Natural killer cell (primary cell): Measurements from ENCODE around the gene RPRD1B. TPM values are rescaled to one million over a fixed set of nuclear protein-coding genes. Genes with fewer than 3 reads are reported as not detected.

Source experiments
- ATAC-seq, 3 donors: fragments of 150-1000 bp in 2 of 3; fragments of 200-7000 bp in 1 of 3; cut with Tn5 transposase; 1 replicate in 1 of 3; 2 replicates in 2 of 3; pipeline ENCODE4 v1.10.0; 2021; ENCODE audit warnings: mild to moderate bottlenecking in 2 of 3, moderate library complexity in 2 of 3
- DNase-seq, 2 donors: peaks; one replicate each; pipeline versions ENCODE4 v3.0.0 to v3.0.0-alpha.2; 2013 to 2021; ENCODE audit warnings: mixed read lengths in 1 of 2
- H3K27ac ChIP-seq: one replicate; pipeline ENCODE4 v1.5.1; 2013; ENCODE audit warnings: mild to moderate bottlenecking, low read length
- H3K27me3 ChIP-seq: one replicate; pipeline ENCODE4 v1.6.1; 2013; ENCODE audit warnings: low read length; ENCODE audit not compliant: control insufficient read depth, insufficient read depth
- H3K36me3 ChIP-seq: one replicate; pipeline ENCODE4 v1.6.1; 2013; ENCODE audit warnings: low read length; ENCODE audit not compliant: control insufficient read depth, insufficient read depth
- H3K4me1 ChIP-seq: one replicate; pipeline ENCODE4 v1.6.1; 2013; ENCODE audit warnings: low read length; ENCODE audit not compliant: control insufficient read depth, insufficient read depth
- H3K4me3 ChIP-seq: one replicate; pipeline ENCODE4 v1.5.1; 2013; ENCODE audit warnings: low read length
- H3K9me3 ChIP-seq: one replicate; pipeline ENCODE4 v1.6.1; 2013; ENCODE audit warnings: low read length; ENCODE audit not compliant: control insufficient read depth, insufficient read depth
- H3K27ac Mint-ChIP-seq, 2 donors: one replicate each; pipeline ENCODE4 v1.8.0; 2022; ENCODE audit warnings: mild to moderate bottlenecking in 2 of 2, mixed read lengths in 2 of 2, moderate library complexity in 1 of 2
- H3K27me3 Mint-ChIP-seq, 2 donors: one replicate each; pipeline ENCODE4 v1.8.0; 2022; ENCODE audit warnings: low read depth in 2 of 2, mixed read lengths in 2 of 2
- H3K36me3 Mint-ChIP-seq: one replicate; pipeline ENCODE4 v1.8.0; 2022; ENCODE audit warnings: mixed read lengths
- H3K4me1 Mint-ChIP-seq, 2 donors: one replicate each; pipeline ENCODE4 v1.8.0; 2022; ENCODE audit warnings: mixed read lengths in 2 of 2
- H3K4me3 Mint-ChIP-seq: one replicate; pipeline ENCODE4 v1.8.0; 2022; ENCODE audit warnings: mild to moderate bottlenecking, moderate library complexity, mixed read lengths
- H3K9me3 Mint-ChIP-seq, 2 donors: one replicate each; pipeline ENCODE4 v1.8.0; 2022; ENCODE audit warnings: mixed read lengths in 2 of 2
- CTCF ChIP-seq: fragments of 200-600 bp; IDR thresholded peaks from one replicate; pipeline ENCODE4 v1.8.0; 2022; ENCODE audit warnings: antibody characterized with exemption
- WGBS: methylation state at CpG from one replicate; pipeline ENCODE4 v1.1.7; 2013; ENCODE audit warnings: missing lambda C conversion rate; ENCODE audit not compliant: insufficient coverage; 5-methylcytosine and 5-hydroxymethylcytosine counted together
- intact Hi-C: fragments of 100-400 bp; cut with micrococcal nuclease; formaldehyde crosslinking; loops from one replicate; pipeline ENCODE4 v1.14.2; 2022
- total RNA-seq, 4 donors: library from RNA; stranded (reverse); fragments of 120-200 nt in 1 of 4; gene quantifications; one replicate each; pipeline versions ENCODE4 v1.2.3 to v1.2.4, GENCODE V29; 2013 to 2022

Gene RPRD1B
- total RNA-seq, 3 donors from 2014 or later (not counting 1 experiment from before 2014, with no cell fraction given) = 75.8 to 87.3 (median 77.6) TPM

DNA sequence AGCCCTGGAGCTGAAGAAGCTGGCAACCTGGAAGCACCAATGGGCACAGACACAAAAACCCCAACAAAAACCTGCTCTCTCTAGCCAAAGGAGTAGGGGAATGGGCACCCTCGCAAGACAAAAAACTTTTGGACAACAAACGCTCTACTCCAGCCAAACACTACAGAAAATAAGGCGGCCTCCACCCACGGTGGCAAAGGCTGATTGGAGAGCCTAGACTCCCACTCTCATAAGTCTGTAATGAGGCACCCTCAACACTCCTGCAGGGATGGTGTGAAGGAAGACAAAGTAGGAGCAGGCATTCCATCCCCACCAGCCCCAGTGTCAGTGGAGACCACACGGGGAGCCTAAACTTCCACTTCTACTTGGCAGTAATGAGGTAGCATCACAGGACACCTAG is 9.1 kb upstream of the RPRD1B start:
- intact Hi-C loops = no loop called here
- no peak for TF ChIP-seq CTCF
- no peak overlapping the region for H3K27ac Mint-ChIP-seq
- no peak for DNase-seq
- H3K27ac ChIP-seq = no peak overlapping the region
- no peak for ATAC-seq
- peaks cover 24 to 44% of the 10 kb centered on the region in 2 donors for H3K4me1 Mint-ChIP-seq
- H3K9me3 Mint-ChIP-seq = no peaks in the 10 kb centered on the region
- 100% methylated on average over 4 of the region's 5 CpGs for WGBS
- H3K36me3 Mint-ChIP-seq = no peaks in the 10 kb centered on the region
- no peak overlapping the region for H3K4me3 ChIP-seq
- no peaks in the 10 kb centered on the region for H3K9me3 ChIP-seq
- H3K4me3 Mint-ChIP-seq = no peak overlapping the region
- no peaks in the 10 kb centered on the region for H3K4me1 ChIP-seq
- no peaks in the 10 kb centered on the region for H3K27me3 ChIP-seq
- peaks cover 4% of the 10 kb centered on the region for H3K36me3 ChIP-seq
- H3K27me3 Mint-ChIP-seq = no peaks in the 10 kb centered on the region

GRCh38 chr20:38029453-38029852 is 4.1 kb upstream of the RPRD1B start:
- WGBS = 96% methylated on average over 3 of the region's 3 CpGs
- Histone ChIP-seq H3K27ac (no peak overlapping the region), H3K36me3 (peaks cover 2% of the 10 kb centered on the region), H3K4me3 (no peak overlapping the region), H3K9me3 (no peaks in the 10 kb centered on the region), H3K27me3 (no peaks in the 10 kb centered on the region), H3K4me1 (peaks cover 15% of the 10 kb centered on the region)
- Mint-ChIP-seq H3K9me3 (no peaks in the 10 kb centered on the region), H3K4me1 (peaks cover 37 to 46% of the 10 kb centered on the region in 2 donors), H3K4me3 (no peak overlapping the region), H3K27me3 (no peaks in the 10 kb centered on the region), H3K27ac (no peak overlapping the region), H3K36me3 (no peaks in the 10 kb centered on the region)
- no peak for ATAC-seq
- TF ChIP-seq CTCF = no peak
- intact Hi-C loops = no loop called here
- no peak for DNase-seq

DNA sequence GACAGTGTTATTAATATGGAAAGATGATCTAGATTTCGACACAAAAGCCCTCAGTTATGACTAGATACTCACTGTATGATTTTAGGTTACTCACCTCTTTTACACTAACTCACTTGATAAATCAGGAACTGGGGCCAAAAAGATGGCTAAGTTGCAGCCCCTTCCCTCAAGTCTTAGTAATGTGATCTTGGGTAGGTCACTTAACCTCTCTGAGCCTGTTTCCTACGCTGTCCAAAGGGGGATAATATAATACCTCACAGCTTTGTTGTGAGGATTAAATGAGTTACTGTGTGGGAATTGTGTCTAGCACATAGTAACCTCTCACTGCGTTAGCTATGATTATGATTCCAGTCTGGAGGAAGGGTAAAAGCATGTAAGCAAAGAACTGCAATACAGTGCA is 1.6 kb upstream of the RPRD1B start:
- Histone ChIP-seq H3K9me3 (no peaks in the 10 kb centered on the region), H3K27ac (no peak overlapping the region), H3K4me3 (no peak overlapping the region), H3K27me3 (no peaks in the 10 kb centered on the region), H3K4me1 (peaks cover 30% of the 10 kb centered on the region), H3K36me3 (no peaks in the 10 kb centered on the region)
- no peaks in the 10 kb centered on the region for H3K9me3 Mint-ChIP-seq
- intact Hi-C loops = no loop called here
- no peaks in the 10 kb centered on the region for H3K36me3 Mint-ChIP-seq
- DNase-seq = no peak
- TF ChIP-seq CTCF = no peak
- H3K4me3 Mint-ChIP-seq = peak overlapping the region; percentile 94
- H3K27me3 Mint-ChIP-seq = no peaks in the 10 kb centered on the region
- peak overlapping the region; percentile 94 to 97 for H3K27ac Mint-ChIP-seq
- ATAC-seq = no peak
- WGBS = 100% methylated on average over 1 of the region's 3 CpGs
- peaks cover 57 to 60% of the 10 kb centered on the region in 2 donors for H3K4me1 Mint-ChIP-seq
